Activated T-helper 1 cell treated with Interleukin-2 at 50 U/mL for 16 hours (primary cell): ENCODE results near the gene FANCF.
"Not testable (repeated sequence)": the region's sequence is repeated elsewhere in the genome, so short reads cannot be mapped to it uniquely, and the experiment has no call there.

Source experiments
- DNase-seq: peaks from one replicate; pipeline ENCODE4 v3.0.0-alpha.2; 2020; ENCODE audit warnings: low read depth

The FANCF gene

GRCh38 chr11:22625448-22626287 is at the start of gene FANCF:
Gene FANCF (minus strand): TSS chr11:22625823. CDS start chr11:22625810, 13 bp downstream.
- peak; percentile 81 for DNase-seq

- DNase-seq = no peak
These were observed 49.1 kb upstream of the FANCF start for GRCh38 chr11:22674470-22675439.

- DNase-seq = no peak
These were observed 46.1 kb upstream of the FANCF start for GRCh38 chr11:22671751-22672150.

GRCh38 chr11:22670830-22671229 is 45.2 kb upstream of the FANCF start:
- no peak for DNase-seq

- no peak for DNase-seq
These were observed 43.7 kb upstream of the FANCF start for GRCh38 chr11:22669368-22669767.

GRCh38 chr11:22668005-22668796 is 42.6 kb upstream of the FANCF start:
- no peak for DNase-seq

GRCh38 chr11:22666688-22667439 is 41.2 kb upstream of the FANCF start:
- no peak for DNase-seq

GRCh38 chr11:22666325-22666687 is 40.7 kb upstream of the FANCF start, which contains the start of gene GAS2:
Gene GAS2 (plus strand): TSS chr11:22666611. CDS start chr11:22674870, 8,259 bp downstream.
- DNase-seq = no peak

- DNase-seq = no peak
These were observed 34.2 kb upstream of the FANCF start for GRCh38 chr11:22659783-22660182.

- no peak for DNase-seq
These were observed 31.6 kb upstream of the FANCF start for GRCh38 chr11:22657101-22657694.

- DNase-seq = no peak
These were observed 30.5 kb upstream of the FANCF start for GRCh38 chr11:22656130-22656529.

- DNase-seq = not testable (repeated sequence)
These were observed 26.7 kb upstream of the FANCF start for GRCh38 chr11:22652346-22652745.

GRCh38 chr11:22641559-22641958 is 15.9 kb upstream of the FANCF start:
- DNase-seq = no peak

- DNase-seq = no peak
These were observed 15.2 kb upstream of the FANCF start for GRCh38 chr11:22640862-22641261.

- no peak for DNase-seq
These were observed 10.1 kb upstream of the FANCF start for GRCh38 chr11:22635689-22636088.

- DNase-seq = no peak
These were observed 9.4 kb upstream of the FANCF start for GRCh38 chr11:22634897-22635629.

- DNase-seq = no peak
These were observed 7.8 kb upstream of the FANCF start for GRCh38 chr11:22633354-22633902.

- no peak for DNase-seq
These were observed 1.8 kb upstream of the FANCF start for GRCh38 chr11:22627421-22627820.

GRCh38 chr11:22626573-22627239 is 1.1 kb upstream of the FANCF start:
- no peak for DNase-seq
